ENCODE results near the gene ARMC6. TPM values are rescaled to one million over a fixed set of nuclear protein-coding genes. Genes with fewer than 3 reads are reported as not detected.

Gene ARMC6
- total and polyA plus RNA-seq, 2 donors (not counting 3 experiments of a cell fraction or from before 2014, with no cell fraction given), result 33.9 to 44.7 TPM

DNA sequence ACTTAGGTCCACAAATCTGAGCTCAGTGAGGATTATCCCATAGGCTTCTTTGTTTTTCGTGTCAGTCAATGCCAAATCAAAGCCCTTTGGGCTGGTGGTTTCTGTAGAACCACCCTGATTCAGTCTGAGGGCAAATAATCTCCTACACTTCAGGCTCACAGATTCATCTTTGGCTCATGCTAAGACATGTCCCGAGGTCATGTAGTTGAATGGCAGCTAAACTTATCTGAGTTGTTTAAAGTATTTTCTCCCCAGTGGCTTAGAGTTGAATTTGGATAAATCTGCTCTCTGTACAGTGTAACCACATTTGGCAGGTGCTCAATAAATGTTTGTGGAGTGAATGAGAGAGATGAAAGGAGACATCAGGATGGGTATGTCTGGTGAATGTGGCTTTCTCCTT, 17.3 kb downstream of the ARMC6 start:
- BruUV-seq (replicated peaks), result no TSS peak
- POLR2A ChIA-PET, result no interaction called here
- intact Hi-C loops (cut with micrococcal nuclease), result no loop called here
- H3K4me1 ChIP-seq (ENCODE audit: control insufficient read depth, extremely low read depth, insufficient read depth, low read length), result no peaks in the 10 kb centered on the region
- H3K9ac ChIP-seq (replicated peaks; ENCODE audit: extremely low read depth, insufficient read depth, low read length), result no peak overlapping the region
- no peaks in the 10 kb centered on the region for H3K9me1 ChIP-seq (replicated peaks; ENCODE audit: control insufficient read depth, extremely low read depth, insufficient read depth, low read length)
- TF ChIP-seq POLR2A (IDR thresholded peaks at IDR 0.05; ENCODE audit: low read depth, low read length) (no peak), EZH2 (IDR thresholded peaks at IDR 0.05; ENCODE audit: borderline replicate concordance, low read depth, low read length, severe bottlenecking) (no peak), FOS (IDR thresholded peaks at IDR 0.05; ENCODE audit: borderline replicate concordance, insufficient read depth, low read length) (no peak), POLR2AphosphoS5 (IDR thresholded peaks at IDR 0.05; ENCODE audit: insufficient read depth, low read depth, low read length) (no peak)
- TF ChIP-seq, protein P1, sequence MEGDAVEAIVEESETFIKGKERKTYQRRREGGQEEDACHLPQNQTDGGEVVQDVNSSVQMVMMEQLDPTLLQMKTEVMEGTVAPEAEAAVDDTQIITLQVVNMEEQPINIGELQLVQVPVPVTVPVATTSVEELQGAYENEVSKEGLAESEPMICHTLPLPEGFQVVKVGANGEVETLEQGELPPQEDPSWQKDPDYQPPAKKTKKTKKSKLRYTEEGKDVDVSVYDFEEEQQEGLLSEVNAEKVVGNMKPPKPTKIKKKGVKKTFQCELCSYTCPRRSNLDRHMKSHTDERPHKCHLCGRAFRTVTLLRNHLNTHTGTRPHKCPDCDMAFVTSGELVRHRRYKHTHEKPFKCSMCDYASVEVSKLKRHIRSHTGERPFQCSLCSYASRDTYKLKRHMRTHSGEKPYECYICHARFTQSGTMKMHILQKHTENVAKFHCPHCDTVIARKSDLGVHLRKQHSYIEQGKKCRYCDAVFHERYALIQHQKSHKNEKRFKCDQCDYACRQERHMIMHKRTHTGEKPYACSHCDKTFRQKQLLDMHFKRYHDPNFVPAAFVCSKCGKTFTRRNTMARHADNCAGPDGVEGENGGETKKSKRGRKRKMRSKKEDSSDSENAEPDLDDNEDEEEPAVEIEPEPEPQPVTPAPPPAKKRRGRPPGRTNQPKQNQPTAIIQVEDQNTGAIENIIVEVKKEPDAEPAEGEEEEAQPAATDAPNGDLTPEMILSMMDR (IDR thresholded peaks at IDR 0.05; ENCODE audit: extremely low read depth in 1 of 2, insufficient read depth in 1 of 2, low read depth in 1 of 2, low read length in 2 of 2), result no peak
- no peak overlapping the region for H2AFZ ChIP-seq (ENCODE audit: low read depth, low read length)
- no peak for FAIRE-seq
- H3K4me2 ChIP-seq (ENCODE audit: insufficient read depth, low read length), result no peak overlapping the region
- H3K9me3 ChIP-seq (replicated peaks; ENCODE audit: control insufficient read depth, insufficient read depth, low read length), result no peaks in the 10 kb centered on the region
- dilution Hi-C loops (cut with MboI; ENCODE audit: extremely low pct_ligation_motif_present, low sequenced_read_pairs), result no loop called here
- no peak for DNase-seq (ENCODE audit: low read depth, low spot score)
- H4K20me1 ChIP-seq (replicated peaks; ENCODE audit: control insufficient read depth, extremely low read depth, insufficient read depth, low read length), result no peaks in the 10 kb centered on the region
- H3K79me2 ChIP-seq (ENCODE audit: control insufficient read depth, insufficient read depth, low read length), result no peaks in the 10 kb centered on the region
- peaks cover 6 to 22% of the 10 kb centered on the region in 2 experiments for H3K36me3 ChIP-seq (ENCODE audit: control insufficient read depth in 2 of 2, extremely low read depth in 1 of 2, insufficient read depth in 2 of 2, low read length in 2 of 2)
- CTCF ChIA-PET, result interaction anchor here (2.0 to 2.6 kb wide), 2 partner anchors 65 to 91 kb away, joined by 7 to 14 read pairs; no protein-coding TSS in a partner anchor
- no peak overlapping the region for H3K27ac ChIP-seq (ENCODE audit: insufficient read depth, low read depth, low read length)
- H3K4me3 ChIP-seq (replicated peaks in 1 of 3; ENCODE audit: insufficient read depth in 1 of 3, low read depth in 1 of 3, low read length in 3 of 3), result no peak overlapping the region
- no peaks in the 10 kb centered on the region for H3K27me3 ChIP-seq (ENCODE audit: control insufficient read depth in 2 of 2, insufficient read depth in 2 of 2, low read length in 2 of 2)

All from endothelial cell of umbilical vein (primary cell).